ENCODE results near the gene NIBAN1. TPM values are rescaled to one million over a fixed set of nuclear protein-coding genes. Genes with fewer than 3 reads are reported as not detected.

The NIBAN1 gene
- total RNA-seq, 1 donor from 2014 or later, result 8.8 TPM

- H3K9me3 Mint-ChIP-seq (ENCODE audit: unreplicated experiment), result no peaks in the 10 kb centered on the region
- no peaks in the 10 kb centered on the region for H3K36me3 ChIP-seq (ENCODE audit: insufficient read depth, low read length)
- no peaks in the 10 kb centered on the region for H3K79me2 ChIP-seq (ENCODE audit: insufficient read depth, low read length)
- no peaks in the 10 kb centered on the region for H3K27me3 ChIP-seq (ENCODE audit: insufficient read depth, low read length)
- H3K4me1 ChIP-seq (ENCODE audit: insufficient read depth, low read length), result no peaks in the 10 kb centered on the region
- H3K4me3 Mint-ChIP-seq (ENCODE audit: unreplicated experiment), result no peak overlapping the region
- no peaks in the 10 kb centered on the region for H4K20me1 ChIP-seq (ENCODE audit: insufficient read depth, low read length)
- no peak overlapping the region for H3K9ac ChIP-seq (ENCODE audit: low read length)
- H3K36me3 Mint-ChIP-seq (ENCODE audit: low read depth, unreplicated experiment), result no peaks in the 10 kb centered on the region
- H3K27ac ChIP-seq (ENCODE audit: low read depth, low read length), result no peak overlapping the region
- H3K4me3 ChIP-seq (ENCODE audit: insufficient read depth, low read depth, low read length), result no peak overlapping the region
- TF ChIP-seq EZH2 (IDR thresholded peaks at IDR 0.05; ENCODE audit: insufficient read depth, low read length) (no peak), CTCF (IDR thresholded peaks at IDR 0.05; ENCODE audit: insufficient read depth, low read depth, low read length) (no peak)
- FAIRE-seq (no peak), DNase-seq (ENCODE audit: low read depth) (peak; percentile 18)
- H3K4me1 Mint-ChIP-seq (ENCODE audit: low read depth, unreplicated experiment), result no peaks in the 10 kb centered on the region
- no peak overlapping the region for H3K4me2 ChIP-seq (ENCODE audit: low read length)
- H3K27ac Mint-ChIP-seq (ENCODE audit: unreplicated experiment), result no peak overlapping the region
- H2AFZ ChIP-seq (ENCODE audit: low read depth, low read length), result peak overlapping the region; percentile 28
- H3K9me3 ChIP-seq (ENCODE audit: insufficient read depth, low read depth, low read length), result no peaks in the 10 kb centered on the region
- peaks cover 2% of the 10 kb centered on the region for H3K27me3 Mint-ChIP-seq (ENCODE audit: low read depth, unreplicated experiment)
Measured at GRCh38 chr1:184986250-184986649, 11.9 kb upstream of the NIBAN1 start.

GRCh38 chr1:184982002-184982954 lies 8.0 kb upstream of the NIBAN1 start:
- peak; percentile 73 for FAIRE-seq
- DNase-seq (ENCODE audit: low read depth), result peak; percentile 41

More at GRCh38 chr1:184982002-184982954, 8.0 kb upstream of the NIBAN1 start:
- Mint-ChIP-seq H3K4me1 (ENCODE audit: low read depth, unreplicated experiment) (no peaks in the 10 kb centered on the region), H3K4me3 (ENCODE audit: unreplicated experiment) (no peak overlapping the region), H3K9me3 (ENCODE audit: unreplicated experiment) (no peaks in the 10 kb centered on the region), H3K27ac (ENCODE audit: unreplicated experiment) (no peak overlapping the region), H3K36me3 (ENCODE audit: low read depth, unreplicated experiment) (no peaks in the 10 kb centered on the region), H3K27me3 (ENCODE audit: low read depth, unreplicated experiment) (peaks cover 2% of the 10 kb centered on the region)
- no peaks in the 10 kb centered on the region for H3K79me2 ChIP-seq (ENCODE audit: insufficient read depth, low read length)
- H4K20me1 ChIP-seq (ENCODE audit: insufficient read depth, low read length), result no peaks in the 10 kb centered on the region
- no peaks in the 10 kb centered on the region for H3K4me1 ChIP-seq (ENCODE audit: insufficient read depth, low read length)
- no peak overlapping the region for H3K9ac ChIP-seq (ENCODE audit: low read length)
- no peak overlapping the region for H3K4me2 ChIP-seq (ENCODE audit: low read length)
- no peak overlapping the region for H2AFZ ChIP-seq (ENCODE audit: low read depth, low read length)
- no peak overlapping the region for H3K4me3 ChIP-seq (ENCODE audit: insufficient read depth, low read depth, low read length)
- H3K9me3 ChIP-seq (ENCODE audit: insufficient read depth, low read depth, low read length), result no peaks in the 10 kb centered on the region
- H3K36me3 ChIP-seq (ENCODE audit: insufficient read depth, low read length), result no peaks in the 10 kb centered on the region
- H3K27me3 ChIP-seq (ENCODE audit: insufficient read depth, low read length), result no peaks in the 10 kb centered on the region
- no peak overlapping the region for H3K27ac ChIP-seq (ENCODE audit: low read depth, low read length)
- no peak for TF ChIP-seq EZH2 (IDR thresholded peaks at IDR 0.05; ENCODE audit: insufficient read depth, low read length)
- TF ChIP-seq CTCF (IDR thresholded peaks at IDR 0.05; ENCODE audit: insufficient read depth, low read depth, low read length), result peak; percentile 88
